H9 (cell line): ENCODE data around the gene GCHFR. TPM values are rescaled to one million over a fixed set of nuclear protein-coding genes. Genes with fewer than 3 reads are reported as not detected.
A peak's percentile ranks its signal among the peaks of the same experiment; 100 is the strongest.

Experiments
- DNase-seq: peaks from one replicate; pipeline ENCODE4 v3.0.0-alpha.2; 2017
- H2AFZ ChIP-seq: one replicate; pipeline ENCODE4 v1.6.1; 2013; ENCODE audit warnings: mild to moderate bottlenecking, low read length, control low read depth, moderate library complexity
- H2AK5ac ChIP-seq: 2 replicates; pipeline ENCODE4 v1.6.1; 2013; ENCODE audit warnings: low read length, control low read depth, mixed read lengths; ENCODE audit not compliant: insufficient read length
- H2BK120ac ChIP-seq: one replicate; pipeline ENCODE4 v1.6.1; 2013; ENCODE audit warnings: low read depth, mild to moderate bottlenecking, low read length, control low read depth, inconsistent platforms; ENCODE audit not compliant: poor library complexity, severe bottlenecking
- H2BK12ac ChIP-seq: 2 replicates; pipeline ENCODE4 v1.6.1; 2013; ENCODE audit warnings: low read length, control low read depth, mixed read lengths, low read depth; ENCODE audit not compliant: insufficient read length
- H2BK15ac ChIP-seq: 2 replicates; pipeline ENCODE4 v1.6.1; 2013; ENCODE audit warnings: low read depth, low read length, control low read depth
- H2BK20ac ChIP-seq: one replicate; pipeline ENCODE4 v1.6.1; 2013; ENCODE audit warnings: low read depth, mild to moderate bottlenecking, low read length, control low read depth, inconsistent platforms; ENCODE audit not compliant: poor library complexity, severe bottlenecking
- H2BK5ac ChIP-seq: 2 replicates; pipeline ENCODE4 v1.6.1; 2013; ENCODE audit warnings: low read length, control low read depth, mixed read lengths; ENCODE audit not compliant: insufficient read length
- H3K14ac ChIP-seq: 2 replicates; pipeline ENCODE4 v1.6.1; 2013; ENCODE audit warnings: low read length, control low read depth; ENCODE audit not compliant: insufficient read depth
- H3K18ac ChIP-seq: 2 replicates; pipeline ENCODE4 v1.6.1; 2013; ENCODE audit warnings: low read depth, mild to moderate bottlenecking, mixed read lengths, low read length, control low read depth; ENCODE audit not compliant: insufficient read length
- H3K23ac ChIP-seq: 2 replicates; pipeline ENCODE4 v1.6.1; 2013; ENCODE audit warnings: low read length, control low read depth, mixed read lengths, low read depth; ENCODE audit not compliant: insufficient read length
- H3K23me2 ChIP-seq: 2 replicates; pipeline ENCODE4 v1.6.1; 2013; ENCODE audit warnings: low read depth, mild to moderate bottlenecking, mixed read lengths, low read length, control low read depth; ENCODE audit not compliant: insufficient read length, poor library complexity, severe bottlenecking
- H3K27ac ChIP-seq: 2 replicates; pipeline ENCODE4 v1.5.1; 2013; ENCODE audit warnings: low read length, control low read depth, mixed read lengths, low read depth; ENCODE audit not compliant: insufficient read length
- H3K27me3 ChIP-seq: 2 replicates; pipeline ENCODE4 v1.6.1; 2013; ENCODE audit warnings: low read length, control low read depth, inconsistent platforms; ENCODE audit not compliant: insufficient read depth
- H3K4ac ChIP-seq: 2 replicates; pipeline ENCODE4 v1.6.1; 2013; ENCODE audit warnings: low read depth, mild to moderate bottlenecking, control low read depth, inconsistent platforms, low read length, moderate library complexity
- H3K4me1 ChIP-seq: 2 replicates; pipeline ENCODE4 v1.6.1; 2013; ENCODE audit warnings: low read length, control low read depth, inconsistent platforms; ENCODE audit not compliant: insufficient read depth
- H3K4me2 ChIP-seq: 2 replicates; pipeline ENCODE4 v1.6.1; 2013; ENCODE audit warnings: low read length, control low read depth, mixed read lengths; ENCODE audit not compliant: insufficient read length, insufficient read depth
- H3K56ac ChIP-seq: 2 replicates; pipeline ENCODE4 v1.6.1; 2013; ENCODE audit warnings: low read depth, mild to moderate bottlenecking, mixed read lengths, low read length, control low read depth; ENCODE audit not compliant: insufficient read length
- H3K79me1 ChIP-seq: 2 replicates; pipeline ENCODE4 v1.6.1; 2013; ENCODE audit warnings: low read depth, mild to moderate bottlenecking, moderate library complexity, low read length, control low read depth, inconsistent platforms; ENCODE audit not compliant: insufficient read depth, poor library complexity, severe bottlenecking
- H3K79me2 ChIP-seq: 2 replicates; pipeline ENCODE4 v1.6.1; 2013; ENCODE audit warnings: low read length, control low read depth, inconsistent platforms; ENCODE audit not compliant: insufficient read depth
- H3K9ac ChIP-seq: 2 replicates; pipeline ENCODE4 v1.6.1; 2013; ENCODE audit warnings: low read length, control low read depth, mixed read lengths; ENCODE audit not compliant: insufficient read length; ENCODE audit errors: extremely low read depth
- H3K9me3 ChIP-seq: one replicate; pipeline ENCODE4 v1.6.1; 2013; ENCODE audit warnings: low read depth, low read length, inconsistent platforms; ENCODE audit not compliant: control insufficient read depth
- H3T11ph ChIP-seq: one replicate; pipeline ENCODE4 v1.6.1; 2013; ENCODE audit warnings: mild to moderate bottlenecking, low read length, control low read depth, inconsistent platforms
- H4K20me1 ChIP-seq: one replicate; pipeline ENCODE4 v1.6.1; 2013; ENCODE audit not compliant: control insufficient read depth, insufficient read length, insufficient read depth
- H4K5ac ChIP-seq: 2 replicates; pipeline ENCODE4 v1.6.1; 2013; ENCODE audit warnings: low read depth, mild to moderate bottlenecking, mixed read lengths, low read length, control low read depth; ENCODE audit not compliant: insufficient read length
- H4K8ac ChIP-seq: replicated peaks from 2 replicates; pipeline ENCODE4 v1.6.1; 2013; ENCODE audit warnings: low read length, control low read depth, mixed read lengths, low read depth; ENCODE audit not compliant: insufficient read length
- H4K91ac ChIP-seq: 2 replicates; pipeline ENCODE4 v1.6.1; 2013; ENCODE audit warnings: low read depth, mild to moderate bottlenecking, moderate library complexity, mixed read lengths, low read length, control low read depth; ENCODE audit not compliant: insufficient read length
- H3K27ac Mint-ChIP-seq, 3 experiments: 2 replicates in 2 of 3; 3 replicates in 1 of 3; pipeline ENCODE4 v1.8.0; 2020 to 2021; ENCODE audit warnings: mixed read lengths in 3 of 3, mild to moderate bottlenecking in 1 of 3, moderate library complexity in 1 of 3
- H3K27me3 Mint-ChIP-seq: 2 replicates; pipeline ENCODE4 v1.8.0; 2021; ENCODE audit warnings: low read depth, mild to moderate bottlenecking, moderate library complexity, mixed read lengths
- H3K36me3 Mint-ChIP-seq, 3 experiments: 2 replicates in 2 of 3; 3 replicates in 1 of 3; pipeline ENCODE4 v1.8.0; 2020 to 2021; ENCODE audit warnings: low read depth in 3 of 3, mixed read lengths in 3 of 3; ENCODE audit not compliant: insufficient read depth in 1 of 3
- H3K4me1 Mint-ChIP-seq, 2 experiments: 2 replicates each; pipeline ENCODE4 v1.8.0; 2020; ENCODE audit warnings: mixed read lengths in 2 of 2
- H3K4me3 Mint-ChIP-seq, 2 experiments: 2 replicates in 1 of 2; 3 replicates in 1 of 2; pipeline ENCODE4 v1.8.0; 2020 to 2021; ENCODE audit warnings: mild to moderate bottlenecking in 2 of 2, mixed read lengths in 2 of 2, moderate library complexity in 1 of 2
- H3K9me3 Mint-ChIP-seq, 2 experiments: 2 replicates in 1 of 2; 3 replicates in 1 of 2; pipeline ENCODE4 v1.8.0; 2020; ENCODE audit warnings: mild to moderate bottlenecking in 2 of 2, mixed read lengths in 2 of 2, moderate library complexity in 1 of 2
- WGBS: extraction: QIAGEN DNeasy Blood & Tissue Kit; methylation state at CpG from one replicate; pipeline ENCODE4 v1.1.7; 2013; ENCODE audit warnings: missing lambda C conversion rate, low lambda C conversion rate, mixed read lengths; ENCODE audit not compliant: insufficient read length; ENCODE audit errors: extremely low coverage; 5-methylcytosine and 5-hydroxymethylcytosine counted together
- total RNA-seq: library from RNA; stranded (reverse); gene quantifications from 2 replicates; pipeline ENCODE4 v1.2.1, GENCODE V29; 2021
- TF ChIP-seq, protein P1 (sequence below): fragments of 200-600 bp; sonication (generic); conservative IDR thresholded peaks from 3 replicates; pipeline ENCODE4 v1.8.0; 2021; ENCODE audit warnings: antibody characterized with exemption, mild to moderate bottlenecking

GCHFR gene
- total RNA-seq, 1 experiment from 2014 or later = 37.0 TPM

DNA sequence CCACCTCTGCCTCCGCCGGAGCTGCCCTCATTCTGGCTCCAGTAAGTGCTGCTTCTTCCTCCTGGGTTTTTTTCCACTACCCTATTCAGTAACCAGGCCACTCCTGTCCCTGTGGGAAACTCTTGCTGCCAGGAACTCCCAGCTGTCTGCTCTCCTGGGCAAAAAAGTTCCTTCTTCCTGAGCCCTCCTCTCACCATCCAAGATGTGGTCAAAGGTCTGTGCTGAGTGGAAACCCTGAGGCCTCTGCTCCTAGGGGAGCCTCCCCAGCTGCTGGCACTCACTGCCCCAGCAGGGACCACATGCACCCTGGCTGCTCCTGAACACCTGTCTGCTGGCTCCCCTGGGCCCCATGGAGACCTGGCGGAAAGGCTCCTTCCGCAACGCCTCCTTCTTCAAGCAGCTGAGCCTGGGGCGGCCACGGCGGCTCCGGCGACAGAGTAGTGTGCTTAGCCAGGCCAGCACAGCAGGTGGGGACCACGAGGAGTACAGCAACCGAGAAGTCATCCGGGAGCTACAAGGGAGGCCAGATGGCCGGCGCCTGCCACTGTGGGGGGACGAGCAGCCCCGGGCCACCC is 6.4 kb downstream of the GCHFR start:
- Histone ChIP-seq H3K4me2 (no peak overlapping the region), H2AK5ac (no peak overlapping the region), H3T11ph (no peak overlapping the region), H3K9me3 (no peaks in the 10 kb centered on the region), H3K14ac (no peak overlapping the region), H3K56ac (no peak overlapping the region), H4K8ac (no peak overlapping the region), H3K9ac (no peak overlapping the region), H2BK120ac (no peak overlapping the region), H2BK12ac (no peak overlapping the region), H2BK20ac (no peak overlapping the region), H3K79me2 (no peaks in the 10 kb centered on the region), H3K23me2 (no peaks in the 10 kb centered on the region), H3K23ac (no peak overlapping the region), H4K91ac (no peak overlapping the region), H3K27ac (no peak overlapping the region), H3K4me1 (peaks cover 4% of the 10 kb centered on the region; the same call in 1 of the 2 replicates), H4K5ac (no peak overlapping the region), H2BK5ac (no peak overlapping the region), H3K79me1 (no peaks in the 10 kb centered on the region), H3K27me3 (no peaks in the 10 kb centered on the region), H3K18ac (no peak overlapping the region), H2BK15ac (no peak overlapping the region), H3K4ac (no peak overlapping the region), H4K20me1 (no peaks in the 10 kb centered on the region), H2AFZ (no peak overlapping the region)
- Mint-ChIP-seq H3K27ac (peak overlapping the region in 2 of 3 experiments; percentile 11 to 83; a peak in 3 of 7 replicates), H3K4me1 (peaks cover 20 to 21% of the 10 kb centered on the region in 2 experiments), H3K27me3 (no peaks in the 10 kb centered on the region; the same call in 1 of the 2 replicates), H3K36me3 (peaks cover 6 to 31% (median 11%) of the 10 kb centered on the region in 3 experiments), H3K4me3 (no peak overlapping the region; a peak in 1 of 5 replicates), H3K9me3 (no peaks in the 10 kb centered on the region)
- WGBS = no CpG with 5 or more reads among the region's 17 CpGs
- TF ChIP-seq, protein P1, sequence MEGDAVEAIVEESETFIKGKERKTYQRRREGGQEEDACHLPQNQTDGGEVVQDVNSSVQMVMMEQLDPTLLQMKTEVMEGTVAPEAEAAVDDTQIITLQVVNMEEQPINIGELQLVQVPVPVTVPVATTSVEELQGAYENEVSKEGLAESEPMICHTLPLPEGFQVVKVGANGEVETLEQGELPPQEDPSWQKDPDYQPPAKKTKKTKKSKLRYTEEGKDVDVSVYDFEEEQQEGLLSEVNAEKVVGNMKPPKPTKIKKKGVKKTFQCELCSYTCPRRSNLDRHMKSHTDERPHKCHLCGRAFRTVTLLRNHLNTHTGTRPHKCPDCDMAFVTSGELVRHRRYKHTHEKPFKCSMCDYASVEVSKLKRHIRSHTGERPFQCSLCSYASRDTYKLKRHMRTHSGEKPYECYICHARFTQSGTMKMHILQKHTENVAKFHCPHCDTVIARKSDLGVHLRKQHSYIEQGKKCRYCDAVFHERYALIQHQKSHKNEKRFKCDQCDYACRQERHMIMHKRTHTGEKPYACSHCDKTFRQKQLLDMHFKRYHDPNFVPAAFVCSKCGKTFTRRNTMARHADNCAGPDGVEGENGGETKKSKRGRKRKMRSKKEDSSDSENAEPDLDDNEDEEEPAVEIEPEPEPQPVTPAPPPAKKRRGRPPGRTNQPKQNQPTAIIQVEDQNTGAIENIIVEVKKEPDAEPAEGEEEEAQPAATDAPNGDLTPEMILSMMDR = no peak
- DNase-seq = no peak
